Mucosa of descending colon (tissue), 3 donors: ENCODE results near the gene CCDC74A. TPM values are rescaled to one million over a fixed set of nuclear protein-coding genes. Genes with fewer than 3 reads are reported as not detected.
"Not testable (repeated sequence)": the region's sequence is repeated elsewhere in the genome, so short reads cannot be mapped to it uniquely, and the experiment has no call there.

Source experiments
- ATAC-seq: fragments of 200-7000 bp; cut with Tn5 transposase; one replicate; pipeline ENCODE4 v1.9.1; 2020; ENCODE audit warnings: mild to moderate bottlenecking, moderate library complexity
- DNase-seq, 3 donors: peaks; one replicate each; pipeline ENCODE4 v3.0.0-alpha.2; 2020
- H3K36me3 ChIP-seq: fragments of 200-600 bp; one replicate; pipeline ENCODE4 v1.8.0; 2021; ENCODE audit warnings: low read depth, mild to moderate bottlenecking
- H3K4me1 ChIP-seq: fragments of 200-600 bp; one replicate; pipeline ENCODE4 v1.8.0; 2021; ENCODE audit warnings: low read depth, mild to moderate bottlenecking
- H3K4me3 ChIP-seq: fragments of 200-600 bp; one replicate; pipeline ENCODE4 v1.8.0; 2021; ENCODE audit warnings: mild to moderate bottlenecking
- H3K9me3 ChIP-seq: fragments of 200-600 bp; one replicate; pipeline ENCODE4 v1.8.0; 2021; ENCODE audit warnings: mild to moderate bottlenecking
- intact Hi-C, 2 donors: fragments of 100-400 bp; cut with DNase I in 1 of 2; cut with micrococcal nuclease in 1 of 2; formaldehyde crosslinking; loops; one replicate each; pipeline versions ENCODE4 v1.11.0 to v1.11.1; 2022; cut with DNase I, micrococcal nuclease
- total RNA-seq, 3 donors: library from RNA; stranded (reverse); fragmentation: NEBNext Ultra II Directional in 2 of 3; extraction: Animal tissue kit (Norgen Biotek cat#: 25700) in 2 of 3; gene quantifications; one replicate each; pipeline versions ENCODE4 v1.2.1 to v1.2.4, GENCODE V29; 2021 to 2023
- TF ChIP-seq, protein P1 (sequence below): fragments of 200-600 bp; IDR thresholded peaks from one replicate; pipeline ENCODE4 v1.8.0; 2022; ENCODE audit warnings: antibody characterized with exemption, mild to moderate bottlenecking
- donor health status: DM: no; HTN: no; CAD: no; lungs with moderate emphysema.
- donor health status: DM: no; HTN: no; CAD: no.
- donor health status: DM: no; HTN: yes; CAD: no.

CCDC74A gene
- total RNA-seq, 3 donors from 2014 or later: 1.4 to 3.7 (median 2.2) TPM

- H3K4me1 ChIP-seq: peaks cover 1% of the 10 kb centered on the region
- H3K4me3 ChIP-seq: no peak overlapping the region
- ATAC-seq: no peak
- H3K9me3 ChIP-seq: no peaks in the 10 kb centered on the region
- DNase-seq: no peak
- intact Hi-C loops: no loop called here
- H3K36me3 ChIP-seq: no peaks in the 10 kb centered on the region
- TF ChIP-seq, protein P1, sequence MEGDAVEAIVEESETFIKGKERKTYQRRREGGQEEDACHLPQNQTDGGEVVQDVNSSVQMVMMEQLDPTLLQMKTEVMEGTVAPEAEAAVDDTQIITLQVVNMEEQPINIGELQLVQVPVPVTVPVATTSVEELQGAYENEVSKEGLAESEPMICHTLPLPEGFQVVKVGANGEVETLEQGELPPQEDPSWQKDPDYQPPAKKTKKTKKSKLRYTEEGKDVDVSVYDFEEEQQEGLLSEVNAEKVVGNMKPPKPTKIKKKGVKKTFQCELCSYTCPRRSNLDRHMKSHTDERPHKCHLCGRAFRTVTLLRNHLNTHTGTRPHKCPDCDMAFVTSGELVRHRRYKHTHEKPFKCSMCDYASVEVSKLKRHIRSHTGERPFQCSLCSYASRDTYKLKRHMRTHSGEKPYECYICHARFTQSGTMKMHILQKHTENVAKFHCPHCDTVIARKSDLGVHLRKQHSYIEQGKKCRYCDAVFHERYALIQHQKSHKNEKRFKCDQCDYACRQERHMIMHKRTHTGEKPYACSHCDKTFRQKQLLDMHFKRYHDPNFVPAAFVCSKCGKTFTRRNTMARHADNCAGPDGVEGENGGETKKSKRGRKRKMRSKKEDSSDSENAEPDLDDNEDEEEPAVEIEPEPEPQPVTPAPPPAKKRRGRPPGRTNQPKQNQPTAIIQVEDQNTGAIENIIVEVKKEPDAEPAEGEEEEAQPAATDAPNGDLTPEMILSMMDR: no peak
Observed at GRCh38 chr2:131521961-131522781, 5.5 kb upstream of the CCDC74A start.

DNA sequence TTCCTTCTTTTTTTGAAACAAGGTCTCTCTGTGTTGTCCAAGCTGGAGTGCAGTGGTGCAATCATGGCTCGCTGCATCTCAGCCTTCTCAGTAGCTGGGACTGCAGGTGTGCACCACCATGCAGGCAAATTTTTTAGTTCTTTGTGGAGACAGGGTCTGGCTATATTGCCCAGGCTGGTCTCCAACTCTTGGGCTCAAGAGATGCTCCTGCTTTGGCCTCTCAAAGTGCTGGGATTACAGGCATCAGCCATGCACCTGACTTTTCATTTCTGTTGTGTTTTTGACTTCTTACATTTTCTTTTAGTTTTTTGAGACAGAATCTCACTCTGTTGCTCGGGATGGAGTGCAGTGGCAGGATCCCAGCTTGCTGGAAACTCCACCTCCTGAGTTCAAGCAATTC lies 2.4 kb upstream of the CCDC74A start:
- H3K4me3 ChIP-seq, H3K36me3 ChIP-seq, DNase-seq, intact Hi-C loops, H3K4me1 ChIP-seq, ATAC-seq, H3K9me3 ChIP-seq: not testable (repeated sequence)

GRCh38 chr2:131528981-131529863 lies 1.5 kb downstream of the CCDC74A start:
- H3K36me3 ChIP-seq, H3K4me3 ChIP-seq, DNase-seq, H3K9me3 ChIP-seq, ATAC-seq, intact Hi-C loops, H3K4me1 ChIP-seq: not testable (repeated sequence)

DNA sequence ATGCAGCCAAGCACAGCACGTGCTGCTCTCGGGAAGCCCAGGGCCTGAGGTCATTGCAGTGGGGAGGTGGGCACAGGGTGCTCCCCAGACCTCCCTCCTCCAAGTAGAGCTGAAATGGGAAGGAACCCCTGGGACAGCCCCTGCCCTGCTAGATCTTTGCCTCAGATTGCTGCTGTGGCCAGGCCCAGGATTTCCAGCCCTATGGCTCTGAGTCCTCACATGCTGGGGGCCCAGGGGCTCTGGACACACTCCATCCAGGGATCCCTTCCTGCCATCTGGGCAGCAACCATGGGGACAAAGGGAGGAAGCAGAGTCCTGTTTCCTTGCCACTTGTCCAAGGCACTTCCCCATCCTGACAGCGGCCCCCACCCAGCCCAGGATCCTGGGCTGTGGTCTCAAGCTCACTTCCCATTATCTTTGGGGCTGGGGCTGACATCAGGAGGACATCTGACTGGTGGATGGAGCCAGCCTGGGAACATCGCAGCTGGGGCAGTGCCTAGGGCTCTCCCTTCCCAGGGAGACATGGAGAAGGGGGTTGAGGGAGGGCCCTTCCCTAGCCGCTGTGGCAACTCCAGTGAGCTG lies 2.3 kb downstream of the CCDC74A start:
- ATAC-seq, DNase-seq, H3K4me3 ChIP-seq, H3K4me1 ChIP-seq, H3K9me3 ChIP-seq, H3K36me3 ChIP-seq, intact Hi-C loops: not testable (repeated sequence)

GRCh38 chr2:131530626-131531344 lies 3.1 kb downstream of the CCDC74A start:
- H3K4me3 ChIP-seq, DNase-seq, intact Hi-C loops, ATAC-seq, H3K9me3 ChIP-seq, H3K4me1 ChIP-seq, H3K36me3 ChIP-seq: not testable (repeated sequence)

DNA sequence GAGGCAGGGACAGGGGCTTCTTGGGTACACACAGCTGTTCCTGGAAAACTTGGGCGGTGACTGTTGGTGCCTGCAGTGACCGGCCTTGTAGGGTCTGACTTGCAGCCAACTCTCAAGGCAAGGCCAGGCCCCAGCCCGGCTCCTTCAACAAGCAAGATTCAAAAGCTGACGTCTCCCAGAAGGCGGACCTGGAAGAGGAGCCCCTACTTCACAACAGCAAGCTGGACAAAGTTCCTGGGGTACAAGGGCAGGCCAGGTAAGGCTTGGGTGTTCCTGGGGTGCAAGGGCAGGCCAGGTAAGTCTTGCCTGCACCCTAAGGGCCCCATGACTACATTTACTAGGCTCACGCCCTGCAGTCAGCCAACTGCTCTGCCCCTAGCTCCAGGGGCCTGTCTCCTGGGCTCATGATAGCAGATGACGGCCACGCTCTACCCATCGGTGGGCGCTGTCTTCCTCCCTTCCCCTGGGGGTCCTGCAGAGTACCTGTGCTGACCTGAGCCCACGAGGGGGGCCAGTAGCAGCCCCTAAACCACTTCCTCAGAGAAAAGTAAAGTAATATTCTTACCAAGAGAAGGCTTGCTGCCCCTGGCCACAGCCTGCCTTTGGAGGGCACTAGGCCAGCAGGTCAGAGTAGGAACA lies 4.0 kb downstream of the CCDC74A start:
- H3K4me1 ChIP-seq, H3K36me3 ChIP-seq, DNase-seq, ATAC-seq, H3K4me3 ChIP-seq, H3K9me3 ChIP-seq, intact Hi-C loops: not testable (repeated sequence)

GRCh38 chr2:131532723-131533608 lies 5.3 kb downstream of the CCDC74A start:
- H3K9me3 ChIP-seq, H3K4me1 ChIP-seq, ATAC-seq, H3K4me3 ChIP-seq, intact Hi-C loops, H3K36me3 ChIP-seq, DNase-seq: not testable (repeated sequence)

DNA sequence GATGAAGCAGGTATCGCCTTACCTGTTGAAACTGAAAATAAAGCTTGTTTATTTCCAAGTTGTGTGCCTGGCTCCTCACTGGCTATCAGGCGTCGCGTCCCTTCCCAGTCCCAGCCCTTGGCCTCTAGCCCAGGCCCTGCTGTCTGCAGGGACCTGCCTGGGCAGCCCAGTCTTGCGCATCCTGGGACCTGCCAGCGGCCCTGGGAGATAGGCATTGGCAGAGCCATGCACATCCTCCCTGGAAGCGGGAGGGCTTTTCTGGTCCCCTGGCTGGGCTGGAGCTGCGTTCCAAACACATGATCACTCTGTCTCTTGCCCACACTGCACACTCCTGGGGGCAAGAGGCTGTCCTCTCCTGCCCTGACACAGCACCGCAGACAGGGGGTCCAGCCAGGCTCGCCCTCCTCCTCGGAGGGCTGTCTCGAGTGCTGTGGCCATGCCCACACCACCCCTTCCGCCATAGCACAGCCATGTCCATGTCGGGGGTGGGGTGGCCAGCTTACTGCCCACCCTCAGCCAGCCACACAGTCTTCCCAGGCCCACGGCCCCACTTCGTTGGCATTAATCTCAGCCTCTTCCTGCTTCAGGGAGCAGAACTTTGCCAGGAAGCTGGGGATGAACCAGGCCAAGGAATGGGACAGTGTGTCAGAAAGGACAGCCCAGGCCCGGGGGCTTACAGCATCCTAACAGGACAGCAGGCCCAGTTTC lies 6.1 kb downstream of the CCDC74A start:
- intact Hi-C loops, DNase-seq, H3K9me3 ChIP-seq, H3K36me3 ChIP-seq, H3K4me1 ChIP-seq, H3K4me3 ChIP-seq, ATAC-seq: not testable (repeated sequence)

GRCh38 chr2:131534317-131534672 lies 6.6 kb downstream of the CCDC74A start:
- intact Hi-C loops, H3K4me3 ChIP-seq, H3K36me3 ChIP-seq, H3K4me1 ChIP-seq, ATAC-seq, H3K9me3 ChIP-seq, DNase-seq: not testable (repeated sequence)

GRCh38 chr2:131534965-131535364 lies 7.3 kb downstream of the CCDC74A start:
- H3K4me1 ChIP-seq, DNase-seq, H3K9me3 ChIP-seq, intact Hi-C loops, H3K36me3 ChIP-seq, H3K4me3 ChIP-seq, ATAC-seq: not testable (repeated sequence)
